Fibroblast of skin of left quadriceps (primary cell): ENCODE measurements around the gene TMC3.

ENCODE experiments used
- DNase-seq, 2 experiments: peaks; one replicate each; pipeline ENCODE4 v3.0.0-alpha.2; 2013; ENCODE audit warnings: low read depth in 2 of 2

TMC3 gene

GRCh38 chr15:81322676-81323253 lies 51.2 kb downstream of the TMC3 start:
- no peak for DNase-seq

- no peak for DNase-seq
Observed at GRCh38 chr15:81321667-81322066, 52.3 kb downstream of the TMC3 start.

DNA sequence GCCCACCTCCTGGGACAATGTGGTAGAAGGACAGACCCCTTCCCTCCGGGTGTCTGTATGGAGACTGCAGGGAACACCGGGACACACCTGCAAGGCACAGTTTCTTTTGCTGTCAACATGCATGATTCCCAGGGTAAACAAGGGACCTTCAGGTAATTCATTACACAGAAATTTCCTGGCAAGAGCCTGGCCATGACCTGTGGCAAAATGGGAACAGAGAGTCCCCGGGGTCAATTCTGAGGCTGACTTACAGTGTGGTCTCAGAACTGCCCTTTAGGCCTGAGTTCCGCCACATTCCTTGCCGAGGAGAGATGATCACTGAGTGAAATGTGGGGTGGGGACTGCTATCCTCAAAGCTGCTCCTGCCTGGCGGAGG lies 56.4 kb downstream of the TMC3 start:
- DNase-seq = no peak

- DNase-seq = no peak
Observed at GRCh38 chr15:81316267-81316666, 57.7 kb downstream of the TMC3 start.

DNA sequence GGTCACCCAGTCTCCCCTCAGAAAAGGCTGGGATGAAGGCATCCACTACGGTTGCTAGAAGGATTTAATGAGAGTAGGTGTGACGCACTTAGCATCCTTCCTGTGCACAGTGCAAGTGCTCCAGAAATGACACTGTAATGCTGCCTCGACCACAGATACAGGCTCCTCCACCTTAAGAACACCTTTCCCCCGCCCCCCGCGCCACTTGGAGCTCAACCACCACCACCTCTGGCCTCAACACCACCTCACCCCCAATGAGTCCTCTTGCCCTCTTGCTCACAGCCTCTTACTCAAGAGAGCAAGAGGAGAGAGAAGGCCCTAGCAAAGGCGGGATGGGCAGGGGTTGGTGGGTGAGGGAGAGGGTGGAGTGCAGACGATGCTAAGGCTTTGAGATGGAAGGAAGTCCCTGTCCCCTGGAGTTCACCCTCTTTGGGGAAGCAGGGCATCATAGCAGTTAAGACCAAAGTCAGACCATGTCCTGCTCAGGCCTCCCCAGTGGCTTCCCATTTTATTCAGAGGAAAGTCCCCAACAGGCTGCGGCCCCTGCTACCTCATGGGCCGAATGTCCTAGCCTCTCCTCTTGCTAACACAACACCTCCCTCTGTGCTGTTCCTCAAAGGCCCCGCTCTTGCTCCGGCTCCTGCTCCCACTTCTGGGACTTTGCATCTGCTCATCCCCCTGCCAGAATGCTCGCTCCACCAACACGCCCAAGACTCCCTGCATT lies 58.4 kb downstream of the TMC3 start:
- no peak for DNase-seq

- DNase-seq = no peak
Observed at GRCh38 chr15:81314378-81314777, 59.6 kb downstream of the TMC3 start.

GRCh38 chr15:81313686-81314085 lies 60.3 kb downstream of the TMC3 start:
- no peak for DNase-seq

DNA sequence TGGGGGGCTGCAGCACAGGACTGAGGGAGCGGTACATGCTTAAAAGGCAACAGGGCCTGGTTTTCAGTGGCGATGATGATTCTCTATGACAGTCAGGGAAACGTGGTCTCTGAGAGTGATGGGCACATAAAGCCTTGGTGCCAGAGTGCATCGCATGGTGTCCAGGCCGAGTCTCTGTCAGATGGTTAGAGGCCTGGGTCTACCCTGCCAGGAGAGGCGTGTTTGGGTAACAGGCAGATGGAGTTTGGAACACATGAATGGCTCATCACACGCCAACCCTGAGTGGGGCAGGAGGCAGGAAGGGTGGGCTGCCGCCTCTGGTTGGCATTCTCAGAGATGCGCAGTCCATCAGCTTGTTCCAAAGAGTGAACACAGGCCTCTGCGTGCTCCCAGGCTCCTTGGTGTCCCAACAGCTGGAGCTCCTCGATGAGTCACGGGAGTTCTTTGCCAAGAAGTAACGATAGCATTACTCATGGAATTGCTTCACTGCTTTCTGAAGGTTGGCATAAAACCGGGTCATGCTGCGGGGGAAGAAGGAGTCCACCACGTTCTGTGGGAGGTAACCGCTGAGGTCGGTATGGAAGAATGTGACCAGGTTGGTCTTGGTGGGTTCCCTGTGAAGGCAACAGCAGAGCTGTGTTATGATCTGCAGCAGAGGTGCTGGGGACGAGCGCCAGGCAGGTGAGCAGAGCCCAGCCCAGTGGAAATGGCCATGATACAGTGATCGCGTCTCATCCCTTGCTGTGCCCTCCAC lies 61.0 kb downstream of the TMC3 start:
- DNase-seq = peak; percentile 94 to 95

- no peak for DNase-seq
Observed at GRCh38 chr15:81311752-81312464, 62.1 kb downstream of the TMC3 start.

GRCh38 chr15:81310480-81310879 lies 63.5 kb downstream of the TMC3 start:
- no peak for DNase-seq

GRCh38 chr15:81309647-81310450 lies 64.2 kb downstream of the TMC3 start:
- no peak for DNase-seq

GRCh38 chr15:81308260-81308659 lies 65.8 kb downstream of the TMC3 start:
- DNase-seq = no peak

GRCh38 chr15:81304226-81304625 lies 69.8 kb downstream of the TMC3 start:
- no peak for DNase-seq

- DNase-seq = no peak
Observed at GRCh38 chr15:81303244-81304225, 70.5 kb downstream of the TMC3 start.

DNA sequence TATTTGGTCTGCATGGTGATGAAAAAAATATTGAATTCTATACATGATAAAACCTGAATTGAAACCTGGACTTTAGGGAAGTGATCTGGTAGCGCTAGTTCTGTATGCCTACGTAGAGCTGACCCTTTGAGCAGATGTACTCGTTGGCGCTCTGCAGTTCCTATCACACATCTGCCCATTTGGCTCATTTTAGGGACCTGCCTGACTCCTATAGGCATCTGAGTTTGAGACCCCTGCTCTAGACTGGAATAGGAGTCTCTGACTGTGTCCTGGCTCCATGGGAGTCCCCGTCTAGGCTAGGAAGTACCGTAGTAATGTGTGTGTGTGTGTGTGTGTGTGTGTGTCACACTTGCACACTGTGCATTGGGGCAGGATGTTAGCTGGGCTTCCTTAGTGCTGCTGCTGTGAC lies 71.3 kb downstream of the TMC3 start:
- no peak for DNase-seq

DNA sequence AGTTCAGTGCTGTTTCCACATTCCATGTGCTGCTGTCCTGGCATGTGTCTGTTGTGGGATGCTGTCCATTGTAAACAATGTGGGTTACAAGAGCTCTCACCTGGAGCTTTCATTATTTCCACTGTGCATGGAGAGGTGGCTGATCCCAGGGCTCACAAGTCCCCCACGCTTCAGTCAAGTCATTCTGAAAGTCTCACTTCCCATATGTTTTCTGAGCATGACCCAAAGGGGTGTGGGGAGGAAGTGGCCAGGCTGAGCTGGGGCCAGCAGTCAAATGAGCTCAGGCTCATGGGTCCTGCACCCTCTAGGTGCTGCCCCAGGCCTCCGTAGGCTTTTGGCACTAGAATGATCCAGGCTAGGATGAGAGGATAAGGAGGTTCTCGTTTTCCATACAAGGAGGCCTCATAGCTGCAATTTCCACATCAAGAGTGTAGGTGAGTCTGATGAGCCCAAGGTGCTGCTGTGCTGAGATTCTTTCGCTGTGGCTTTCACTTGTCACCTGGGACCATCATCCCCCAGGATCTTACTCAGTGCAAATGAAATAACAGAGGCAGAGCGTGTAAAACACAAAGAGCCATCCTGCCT lies 72.1 kb downstream of the TMC3 start:
- no peak for DNase-seq

- no peak for DNase-seq
Observed at GRCh38 chr15:81301385-81301784, 72.6 kb downstream of the TMC3 start.

GRCh38 chr15:81299630-81300273 lies 74.3 kb downstream of the TMC3 start:
- no peak for DNase-seq

DNA sequence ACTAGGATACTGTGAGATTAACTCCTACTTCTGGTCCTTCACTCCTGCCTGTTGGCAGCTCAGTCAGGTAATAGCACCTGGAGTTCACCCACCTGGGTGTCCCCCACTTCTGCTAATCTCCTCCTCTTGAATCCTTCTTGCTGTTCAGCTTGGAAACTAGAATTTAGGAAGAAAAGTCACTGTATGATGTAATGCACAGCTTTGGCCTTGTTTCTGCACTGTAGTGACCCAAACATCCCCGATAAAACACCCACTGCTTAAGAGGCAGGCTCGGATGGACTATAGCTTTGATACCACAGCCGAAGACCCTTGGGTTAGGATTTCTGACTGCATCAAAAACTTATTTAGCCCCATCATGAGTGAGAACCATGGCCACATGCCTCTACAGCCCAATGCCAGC lies 74.9 kb downstream of the TMC3 start:
- DNase-seq = no peak
